ENCODE results near the gene BCO1.
A peak's percentile ranks its signal among the peaks of the same experiment; 100 is the strongest.

BCO1 gene

GRCh38 chr16:81318711-81319110 lies 80.2 kb downstream of the BCO1 start:
- peaks cover 3% of the 10 kb centered on the region for H3K36me3 ChIP-seq (ENCODE audit: control insufficient read depth, insufficient read depth, low read length)
- H3K4me1 ChIP-seq (ENCODE audit: control insufficient read depth, insufficient read depth, low read length, poor library complexity, severe bottlenecking) = peaks cover 19% of the 10 kb centered on the region
- no peaks in the 10 kb centered on the region for H3K9me3 ChIP-seq (ENCODE audit: control insufficient read depth, low read length)
- no peak overlapping the region for H3K4me3 ChIP-seq (ENCODE audit: extremely low read depth, insufficient read depth, low read length, poor library complexity, severe bottlenecking)
- no peak overlapping the region for H3K27ac ChIP-seq (ENCODE audit: low read depth, low read length, severe bottlenecking)
- 60 to 79% methylated on average over 3 to 6 of the region's 7 CpGs for WGBS, 2 experiments (ENCODE audit: insufficient coverage in 2 of 2)

- H3K4me3 ChIP-seq (ENCODE audit: extremely low read depth, insufficient read depth, low read length, poor library complexity, severe bottlenecking) = no peak overlapping the region
- peak overlapping the region; percentile 80 for H3K27ac ChIP-seq (ENCODE audit: low read depth, low read length, severe bottlenecking)
- H3K9me3 ChIP-seq (ENCODE audit: control insufficient read depth, low read length) = no peaks in the 10 kb centered on the region
- peaks cover 3% of the 10 kb centered on the region for H3K36me3 ChIP-seq (ENCODE audit: control insufficient read depth, insufficient read depth, low read length)
- WGBS, 2 experiments (ENCODE audit: insufficient coverage in 2 of 2) = 51 to 60% methylated on average over 3 of the region's 6 CpGs
- H3K4me1 ChIP-seq (ENCODE audit: control insufficient read depth, insufficient read depth, low read length, poor library complexity, severe bottlenecking) = peaks cover 19% of the 10 kb centered on the region
Measured at GRCh38 chr16:81319221-81319912, 80.9 kb downstream of the BCO1 start.

GRCh38 chr16:81321039-81321438 lies 82.5 kb downstream of the BCO1 start:
- Histone ChIP-seq H3K36me3 (ENCODE audit: control insufficient read depth, insufficient read depth, low read length) (peaks cover 3% of the 10 kb centered on the region), H3K4me3 (ENCODE audit: extremely low read depth, insufficient read depth, low read length, poor library complexity, severe bottlenecking) (no peak overlapping the region), H3K9me3 (ENCODE audit: control insufficient read depth, low read length) (no peaks in the 10 kb centered on the region), H3K4me1 (ENCODE audit: control insufficient read depth, insufficient read depth, low read length, poor library complexity, severe bottlenecking) (peaks cover 19% of the 10 kb centered on the region), H3K27ac (ENCODE audit: low read depth, low read length, severe bottlenecking) (no peak overlapping the region)
- WGBS, 2 experiments (ENCODE audit: insufficient coverage in 2 of 2) = no CpG with 5 or more reads among the region's 2 CpGs

- no peak overlapping the region for H3K27ac ChIP-seq (ENCODE audit: low read depth, low read length, severe bottlenecking)
- H3K9me3 ChIP-seq (ENCODE audit: control insufficient read depth, low read length) = no peaks in the 10 kb centered on the region
- no peak overlapping the region for H3K4me3 ChIP-seq (ENCODE audit: extremely low read depth, insufficient read depth, low read length, poor library complexity, severe bottlenecking)
- peaks cover 19% of the 10 kb centered on the region for H3K4me1 ChIP-seq (ENCODE audit: control insufficient read depth, insufficient read depth, low read length, poor library complexity, severe bottlenecking)
- 100% methylated on average over 1 of the region's 5 CpGs for WGBS, 2 experiments (ENCODE audit: insufficient coverage in 2 of 2)
- peaks cover 3% of the 10 kb centered on the region for H3K36me3 ChIP-seq (ENCODE audit: control insufficient read depth, insufficient read depth, low read length)
Measured at GRCh38 chr16:81321536-81321935, 83.0 kb downstream of the BCO1 start.

GRCh38 chr16:81324808-81325207 lies 86.3 kb downstream of the BCO1 start:
- Histone ChIP-seq H3K9me3 (ENCODE audit: control insufficient read depth, low read length) (no peaks in the 10 kb centered on the region), H3K4me1 (ENCODE audit: control insufficient read depth, insufficient read depth, low read length, poor library complexity, severe bottlenecking) (peaks cover 6% of the 10 kb centered on the region), H3K4me3 (ENCODE audit: extremely low read depth, insufficient read depth, low read length, poor library complexity, severe bottlenecking) (no peak overlapping the region), H3K36me3 (ENCODE audit: control insufficient read depth, insufficient read depth, low read length) (peaks cover 3% of the 10 kb centered on the region), H3K27ac (ENCODE audit: low read depth, low read length, severe bottlenecking) (no peak overlapping the region)
- WGBS, 2 experiments (ENCODE audit: insufficient coverage in 2 of 2) = 93 to 95% methylated on average over 3 to 6 of the region's 6 CpGs

- Histone ChIP-seq H3K9me3 (ENCODE audit: control insufficient read depth, low read length) (no peaks in the 10 kb centered on the region), H3K36me3 (ENCODE audit: control insufficient read depth, insufficient read depth, low read length) (peaks cover 3% of the 10 kb centered on the region), H3K27ac (ENCODE audit: low read depth, low read length, severe bottlenecking) (no peak overlapping the region), H3K4me3 (ENCODE audit: extremely low read depth, insufficient read depth, low read length, poor library complexity, severe bottlenecking) (no peak overlapping the region), H3K4me1 (ENCODE audit: control insufficient read depth, insufficient read depth, low read length, poor library complexity, severe bottlenecking) (no peaks in the 10 kb centered on the region)
- WGBS, 2 experiments (ENCODE audit: insufficient coverage in 2 of 2) = 95 to 96% methylated on average over 3 of the region's 5 CpGs
Measured at GRCh38 chr16:81327011-81327410, 88.5 kb downstream of the BCO1 start.

GRCh38 chr16:81327447-81328196 lies 89.1 kb downstream of the BCO1 start:
- 76 to 100% methylated on average over 2 to 5 of the region's 8 CpGs for whole genome bisulfite sequencing, 2 experiments (ENCODE audit: insufficient coverage in 2 of 2)

GRCh38 chr16:81329947-81330346 lies 91.5 kb downstream of the BCO1 start:
- Histone ChIP-seq H3K4me3 (ENCODE audit: extremely low read depth, insufficient read depth, low read length, poor library complexity, severe bottlenecking) (no peak overlapping the region), H3K27ac (ENCODE audit: low read depth, low read length, severe bottlenecking) (no peak overlapping the region)
- 64 to 87% methylated on average over 2 to 4 of the region's 5 CpGs for WGBS, 2 experiments (ENCODE audit: insufficient coverage in 2 of 2)

More at GRCh38 chr16:81327447-81328196, 89.1 kb downstream of the BCO1 start:
- Histone ChIP-seq H3K36me3 (ENCODE audit: control insufficient read depth, insufficient read depth, low read length) (peaks cover 3% of the 10 kb centered on the region), H3K27ac (ENCODE audit: low read depth, low read length, severe bottlenecking) (no peak overlapping the region), H3K4me3 (ENCODE audit: extremely low read depth, insufficient read depth, low read length, poor library complexity, severe bottlenecking) (no peak overlapping the region), H3K9me3 (ENCODE audit: control insufficient read depth, low read length) (no peaks in the 10 kb centered on the region), H3K4me1 (ENCODE audit: control insufficient read depth, insufficient read depth, low read length, poor library complexity, severe bottlenecking) (no peaks in the 10 kb centered on the region)

GRCh38 chr16:81333356-81333755 lies 94.9 kb downstream of the BCO1 start:
- Histone ChIP-seq H3K36me3 (ENCODE audit: control insufficient read depth, insufficient read depth, low read length) (peaks cover 12% of the 10 kb centered on the region), H3K27ac (ENCODE audit: low read depth, low read length, severe bottlenecking) (no peak overlapping the region), H3K4me3 (ENCODE audit: extremely low read depth, insufficient read depth, low read length, poor library complexity, severe bottlenecking) (no peak overlapping the region), H3K9me3 (ENCODE audit: control insufficient read depth, low read length) (no peaks in the 10 kb centered on the region), H3K4me1 (ENCODE audit: control insufficient read depth, insufficient read depth, low read length, poor library complexity, severe bottlenecking) (no peaks in the 10 kb centered on the region)
- WGBS, 2 experiments (ENCODE audit: insufficient coverage in 2 of 2) = 92 to 100% methylated on average over 2 of the region's 3 CpGs

More at GRCh38 chr16:81329947-81330346, 91.5 kb downstream of the BCO1 start:
- Histone ChIP-seq H3K9me3 (ENCODE audit: control insufficient read depth, low read length) (no peaks in the 10 kb centered on the region), H3K36me3 (ENCODE audit: control insufficient read depth, insufficient read depth, low read length) (peaks cover 5% of the 10 kb centered on the region), H3K4me1 (ENCODE audit: control insufficient read depth, insufficient read depth, low read length, poor library complexity, severe bottlenecking) (no peaks in the 10 kb centered on the region)

- Histone ChIP-seq H3K4me3 (ENCODE audit: extremely low read depth, insufficient read depth, low read length, poor library complexity, severe bottlenecking) (no peak overlapping the region), H3K4me1 (ENCODE audit: control insufficient read depth, insufficient read depth, low read length, poor library complexity, severe bottlenecking) (no peaks in the 10 kb centered on the region), H3K36me3 (ENCODE audit: control insufficient read depth, insufficient read depth, low read length) (peaks cover 12% of the 10 kb centered on the region), H3K9me3 (ENCODE audit: control insufficient read depth, low read length) (no peaks in the 10 kb centered on the region), H3K27ac (ENCODE audit: low read depth, low read length, severe bottlenecking) (no peak overlapping the region)
- 76 to 89% methylated on average over 3 to 4 of the region's 6 CpGs for WGBS, 2 experiments (ENCODE audit: insufficient coverage in 2 of 2)
Measured at GRCh38 chr16:81335669-81336068, 97.2 kb downstream of the BCO1 start.

GRCh38 chr16:81337097-81337496 lies 98.6 kb downstream of the BCO1 start:
- Histone ChIP-seq H3K4me3 (ENCODE audit: extremely low read depth, insufficient read depth, low read length, poor library complexity, severe bottlenecking) (no peak overlapping the region), H3K9me3 (ENCODE audit: control insufficient read depth, low read length) (no peaks in the 10 kb centered on the region), H3K27ac (ENCODE audit: low read depth, low read length, severe bottlenecking) (no peak overlapping the region), H3K4me1 (ENCODE audit: control insufficient read depth, insufficient read depth, low read length, poor library complexity, severe bottlenecking) (no peaks in the 10 kb centered on the region), H3K36me3 (ENCODE audit: control insufficient read depth, insufficient read depth, low read length) (peaks cover 12% of the 10 kb centered on the region)
- 89 to 100% methylated on average over 2 to 3 of the region's 5 CpGs for WGBS, 2 experiments (ENCODE audit: insufficient coverage in 2 of 2)

Data from mesodermal cell (in vitro differentiated cells).